NCI-H526 treated with DMSO at 0.1 percent for 48 hours (cell line): Measurements from ENCODE around the gene COBLL1.
"Not testable (repeated sequence)": the region's sequence is repeated elsewhere in the genome, so short reads cannot be mapped to it uniquely, and the experiment has no call there.

Source experiments
- DNase-seq: peaks from one replicate; lab custom pipeline; 2025; lab: John Stamatoyannopoulos, UW

COBLL1 gene, protein sequence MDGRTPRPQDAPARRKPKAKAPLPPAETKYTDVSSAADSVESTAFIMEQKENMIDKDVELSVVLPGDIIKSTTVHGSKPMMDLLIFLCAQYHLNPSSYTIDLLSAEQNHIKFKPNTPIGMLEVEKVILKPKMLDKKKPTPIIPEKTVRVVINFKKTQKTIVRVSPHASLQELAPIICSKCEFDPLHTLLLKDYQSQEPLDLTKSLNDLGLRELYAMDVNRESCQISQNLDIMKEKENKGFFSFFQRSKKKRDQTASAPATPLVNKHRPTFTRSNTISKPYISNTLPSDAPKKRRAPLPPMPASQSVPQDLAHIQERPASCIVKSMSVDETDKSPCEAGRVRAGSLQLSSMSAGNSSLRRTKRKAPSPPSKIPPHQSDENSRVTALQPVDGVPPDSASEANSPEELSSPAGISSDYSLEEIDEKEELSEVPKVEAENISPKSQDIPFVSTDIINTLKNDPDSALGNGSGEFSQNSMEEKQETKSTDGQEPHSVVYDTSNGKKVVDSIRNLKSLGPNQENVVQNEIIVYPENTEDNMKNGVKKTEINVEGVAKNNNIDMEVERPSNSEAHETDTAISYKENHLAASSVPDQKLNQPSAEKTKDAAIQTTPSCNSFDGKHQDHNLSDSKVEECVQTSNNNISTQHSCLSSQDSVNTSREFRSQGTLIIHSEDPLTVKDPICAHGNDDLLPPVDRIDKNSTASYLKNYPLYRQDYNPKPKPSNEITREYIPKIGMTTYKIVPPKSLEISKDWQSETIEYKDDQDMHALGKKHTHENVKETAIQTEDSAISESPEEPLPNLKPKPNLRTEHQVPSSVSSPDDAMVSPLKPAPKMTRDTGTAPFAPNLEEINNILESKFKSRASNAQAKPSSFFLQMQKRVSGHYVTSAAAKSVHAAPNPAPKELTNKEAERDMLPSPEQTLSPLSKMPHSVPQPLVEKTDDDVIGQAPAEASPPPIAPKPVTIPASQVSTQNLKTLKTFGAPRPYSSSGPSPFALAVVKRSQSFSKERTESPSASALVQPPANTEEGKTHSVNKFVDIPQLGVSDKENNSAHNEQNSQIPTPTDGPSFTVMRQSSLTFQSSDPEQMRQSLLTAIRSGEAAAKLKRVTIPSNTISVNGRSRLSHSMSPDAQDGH

GRCh38 chr2:164841719-164842623 is at the start of gene COBLL1:
COBLL1 (minus strand) TSS chr2:164841823; CDS start chr2:164841196, 627 bp downstream.
- peak; percentile 73 for DNase-seq

DNA sequence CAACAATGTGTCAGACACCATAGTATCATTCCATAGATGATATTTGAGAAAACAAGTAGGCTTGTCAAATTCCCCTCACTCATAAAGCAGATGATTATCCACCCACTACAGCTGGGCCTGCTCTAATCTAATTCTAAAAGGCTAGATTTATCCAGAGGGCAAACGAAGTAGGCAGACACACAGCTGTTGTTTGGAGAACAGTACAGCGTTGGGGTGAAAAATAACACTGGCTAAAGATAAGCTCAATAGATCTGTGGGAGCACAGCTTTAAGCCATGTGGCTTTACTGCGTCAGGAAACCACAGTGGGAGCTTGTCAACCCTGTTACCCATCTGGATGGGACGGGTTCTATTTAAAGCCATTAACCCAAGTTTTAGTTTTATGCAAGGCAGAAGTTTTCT is 48.9 kb upstream of the COBLL1 start:
- DNase-seq, result no peak

DNA sequence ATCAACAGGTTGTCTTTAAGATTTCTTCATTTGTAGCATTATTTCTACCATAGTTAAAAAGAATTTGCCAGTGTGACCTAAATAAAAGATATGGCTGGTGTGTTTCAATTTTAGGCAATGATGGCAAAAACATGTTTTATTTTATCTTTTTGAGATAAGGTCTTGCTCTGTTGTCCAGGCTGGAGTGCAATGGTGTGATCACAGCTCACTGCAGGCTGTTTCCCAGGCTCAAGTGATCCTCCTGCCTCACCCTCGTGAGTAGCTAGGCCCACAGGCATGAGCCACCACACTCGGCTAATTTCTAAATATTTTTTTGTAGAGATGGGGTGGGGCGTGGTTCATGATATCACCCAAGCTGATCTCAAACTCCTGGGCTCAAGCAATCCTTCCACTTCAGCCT is 47.0 kb upstream of the COBLL1 start:
- no peak for DNase-seq

GRCh38 chr2:164887434-164888144 is 46.0 kb upstream of the COBLL1 start:
- DNase-seq, result no peak

- DNase-seq, result no peak
Observed at GRCh38 chr2:164882276-164882675, 40.7 kb upstream of the COBLL1 start.

DNA sequence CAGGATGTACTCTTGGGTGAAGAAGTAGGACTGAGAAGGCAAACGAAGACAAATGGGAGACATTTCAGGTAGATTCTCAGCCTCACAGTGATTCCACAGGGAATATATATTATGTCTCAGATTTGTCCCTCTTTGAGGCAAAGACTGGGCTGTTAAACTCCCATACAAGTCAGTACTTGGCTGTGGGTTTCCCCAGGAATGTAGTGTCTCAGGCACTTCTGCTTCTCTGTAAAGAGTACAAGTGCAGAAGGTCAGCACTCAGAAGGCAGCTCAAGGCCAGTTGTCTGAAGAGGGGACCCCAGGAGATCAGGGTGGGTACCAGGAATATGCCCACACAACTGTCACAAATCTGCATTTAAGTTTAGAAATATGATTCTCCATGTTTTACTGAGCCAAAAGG is 39.9 kb upstream of the COBLL1 start:
- DNase-seq, result no peak

DNA sequence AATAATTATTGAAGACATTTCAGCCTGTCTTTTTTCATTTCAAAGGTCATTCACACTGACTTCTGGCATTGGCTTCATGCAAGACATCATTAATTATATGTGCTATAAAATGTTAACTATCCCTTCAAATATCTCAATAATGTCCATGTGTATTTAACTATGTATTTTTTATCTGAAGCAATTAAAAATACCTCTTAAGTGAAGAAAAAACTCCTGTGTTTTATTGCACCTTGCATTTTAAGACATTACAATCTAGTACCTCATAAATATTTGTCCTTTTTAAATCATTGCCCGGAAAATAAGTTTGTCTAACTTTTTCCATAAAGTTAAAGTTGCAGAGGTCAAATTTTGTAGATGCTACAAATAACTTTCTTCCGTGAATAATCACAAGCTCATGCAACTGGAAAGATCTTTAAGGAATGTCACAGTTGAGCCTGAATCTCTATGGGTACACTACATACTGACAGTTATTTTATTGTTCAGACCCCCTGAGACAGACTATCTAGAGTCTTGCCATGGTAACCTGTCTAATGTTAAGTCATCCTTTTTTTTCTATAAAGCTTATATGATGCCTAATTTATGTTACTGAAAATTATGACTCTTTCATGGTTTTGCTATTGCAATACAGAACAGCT is 38.4 kb upstream of the COBLL1 start:
- no peak for DNase-seq

DNA sequence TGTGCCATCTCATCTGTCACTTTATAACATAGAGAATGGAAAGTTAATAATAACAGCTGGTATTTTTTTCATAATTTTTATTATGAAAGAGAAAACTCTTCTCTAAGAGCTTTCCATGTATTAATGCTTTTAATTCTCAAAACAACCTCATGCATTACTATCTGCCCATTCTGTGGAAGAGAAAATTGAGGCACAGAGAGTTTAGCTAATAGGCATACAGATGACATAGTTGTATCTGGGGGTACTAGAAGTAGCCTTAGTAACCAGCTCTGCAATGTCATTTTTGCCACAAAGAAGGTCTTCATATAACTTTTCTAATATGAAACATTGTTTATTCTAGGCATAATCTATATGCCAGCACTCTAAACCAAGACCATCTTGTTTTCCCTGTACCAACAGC is 36.3 kb upstream of the COBLL1 start:
- DNase-seq, result no peak

- DNase-seq, result no peak
Observed at GRCh38 chr2:164877169-164877568, 35.5 kb upstream of the COBLL1 start.

DNA sequence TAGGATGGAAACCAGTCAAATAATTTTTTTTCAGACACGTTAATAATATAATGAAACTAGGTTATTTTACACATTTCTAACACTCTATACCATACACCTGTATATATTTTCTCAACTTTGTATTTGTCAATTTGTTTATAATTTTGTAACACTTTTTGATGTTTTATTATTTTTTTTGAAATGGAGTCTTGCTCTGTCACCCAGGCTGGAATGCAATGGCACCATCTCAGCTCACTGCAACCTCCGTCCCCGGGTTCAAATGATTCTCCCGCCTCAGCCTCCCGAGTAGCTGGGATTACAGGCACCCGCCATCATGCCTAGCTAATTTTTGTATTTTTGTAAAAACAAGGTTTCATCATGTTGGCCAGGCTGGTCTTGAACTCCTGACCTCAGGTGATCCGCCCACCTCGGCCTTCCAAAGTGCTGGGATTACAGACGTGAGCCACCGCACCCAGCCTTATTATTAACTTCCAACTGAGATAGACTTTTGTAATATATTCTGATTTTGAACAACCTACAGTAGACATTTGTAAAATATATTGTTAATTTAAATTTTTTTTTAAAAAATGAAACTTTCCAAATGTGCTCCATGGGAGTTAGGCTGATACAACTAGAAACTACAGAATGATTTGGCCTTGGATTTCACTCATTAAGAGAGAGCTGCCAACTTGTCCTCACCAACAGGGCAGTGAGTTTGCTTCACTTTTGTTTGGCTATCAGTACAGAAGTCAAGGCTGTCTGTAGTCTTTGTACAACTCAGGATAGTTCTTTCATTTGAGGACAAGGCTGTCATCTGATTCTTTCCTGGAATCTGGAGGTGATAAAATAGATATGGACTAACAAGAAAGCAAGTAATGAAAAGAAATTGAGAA is 33.9 kb upstream of the COBLL1 start:
- no peak for DNase-seq

GRCh38 chr2:164873210-164873908 is 31.7 kb upstream of the COBLL1 start:
- no peak for DNase-seq

GRCh38 chr2:164871404-164871803 is 29.8 kb upstream of the COBLL1 start:
- DNase-seq, result no peak

GRCh38 chr2:164869420-164869772 is 27.8 kb upstream of the COBLL1 start:
- DNase-seq, result no peak

GRCh38 chr2:164868563-164869419 is 27.2 kb upstream of the COBLL1 start:
- no peak for DNase-seq

DNA sequence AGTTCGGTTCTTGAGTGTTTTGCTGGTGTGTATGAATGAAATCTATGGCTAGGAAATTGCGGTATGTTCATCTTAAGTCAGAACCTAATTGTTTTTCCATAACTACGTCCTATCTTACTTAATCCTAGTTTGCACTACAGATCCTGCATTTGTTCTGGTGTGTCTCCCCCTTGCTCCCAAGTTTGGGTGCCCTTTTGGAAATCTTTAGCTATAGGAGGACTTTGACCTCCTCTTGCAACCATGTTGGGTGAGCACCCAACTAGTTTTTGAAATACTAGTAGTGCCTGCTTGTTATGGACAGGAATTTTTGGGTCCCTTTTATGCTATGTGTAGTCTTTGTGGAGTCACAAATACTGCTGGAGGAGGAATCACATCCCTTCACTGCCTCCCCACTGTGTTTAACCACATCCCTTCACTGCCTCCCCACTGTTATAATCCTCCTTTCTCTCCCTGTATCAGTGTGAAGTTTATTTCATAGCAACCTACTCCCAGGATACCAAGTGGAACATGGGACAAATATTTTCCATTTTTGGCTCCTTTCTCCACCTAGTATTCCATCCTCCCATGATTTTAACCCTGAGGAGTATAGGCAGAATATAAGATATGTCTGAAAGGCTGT is 26.3 kb upstream of the COBLL1 start:
- DNase-seq, result no peak

GRCh38 chr2:164866381-164866780 is 24.8 kb upstream of the COBLL1 start:
- not testable (repeated sequence) for DNase-seq

DNA sequence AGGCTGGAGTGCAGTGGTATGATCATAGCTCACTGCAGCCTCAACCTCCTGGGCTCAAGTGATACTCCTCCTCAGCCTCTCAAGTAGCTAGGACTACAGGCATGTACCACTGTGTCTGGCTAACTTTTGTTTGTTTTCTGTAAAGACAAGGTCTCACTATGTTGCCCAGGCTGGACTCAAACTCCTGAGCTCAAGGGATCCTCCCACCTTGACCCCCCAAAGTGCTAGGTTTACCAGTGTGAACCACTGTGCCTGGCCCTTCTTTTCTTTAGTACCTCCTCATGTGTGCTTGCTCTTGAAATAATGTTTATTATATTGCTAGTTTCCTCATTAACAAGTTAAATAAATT is 19.0 kb upstream of the COBLL1 start:
- DNase-seq, result no peak
